Stomach (tissue), 9 donors: Measurements from ENCODE around the gene SLC35C1. TPM values are rescaled to one million over a fixed set of nuclear protein-coding genes. Genes with fewer than 3 reads are reported as not detected.

ENCODE experiments used
- DNase-seq, 2 donors: peaks; one replicate each; pipeline versions ENCODE4 v3.0.0 to v3.0.0-alpha.2; 2013 to 2019
- H3K27ac ChIP-seq, 5 donors: fragments of 200-600 bp in 4 of 5; sonication (generic) in 4 of 5; one replicate each; pipeline ENCODE4 v1.5.1; 2013 to 2019; ENCODE audit warnings: mild to moderate bottlenecking in 1 of 5, moderate library complexity in 1 of 5
- H3K27me3 ChIP-seq, 3 donors: fragments of 200-600 bp; sonication (generic); one replicate each; pipeline ENCODE4 v1.5.1; 2017 to 2019; ENCODE audit warnings: mixed run types in 1 of 3
- H3K36me3 ChIP-seq, 4 donors: fragments of 200-600 bp; sonication (generic); 1 replicate in 3 of 4; 2 replicates in 1 of 4; pipeline ENCODE4 v1.5.1; 2016 to 2019
- H3K4me1 ChIP-seq, 4 donors: fragments of 200-600 bp; sonication (generic); one replicate each; pipeline ENCODE4 v1.5.1; 2016 to 2019
- H3K4me3 ChIP-seq, 4 donors: fragments of 200-600 bp; sonication (generic) in 3 of 4; one replicate each; pipeline ENCODE4 v1.5.1; 2016 to 2019; ENCODE audit warnings: mild to moderate bottlenecking in 1 of 4
- H3K9me3 ChIP-seq, 4 donors: fragments of 200-600 bp; sonication (generic); one replicate each; pipeline ENCODE4 v1.5.1; 2016 to 2019
- CTCF ChIP-seq, 7 experiments: fragments of 450-650 bp in 4 of 7; fragments of 200-600 bp in 3 of 7; sonication (generic) in 3 of 7; IDR thresholded peaks; one replicate each; pipeline ENCODE4 v1.5.1; 2016 to 2019; ENCODE audit warnings: antibody characterized with exemption in 7 of 7, control low read depth in 2 of 7, mild to moderate bottlenecking in 1 of 7
- EP300 ChIP-seq: sonication (generic); formaldehyde crosslinking; IDR thresholded peaks from one replicate; pipeline ENCODE4 v1.6.1; 2017; ENCODE audit warnings: antibody characterized with exemption
- POLR2A ChIP-seq, 4 donors: fragments of 450-650 bp; IDR thresholded peaks; one replicate each; pipeline ENCODE4 v1.6.1; 2016; ENCODE audit warnings: antibody characterized with exemption in 4 of 4, control low read depth in 2 of 4, mild to moderate bottlenecking in 1 of 4, moderate library complexity in 1 of 4
- POLR2AphosphoS5 ChIP-seq, 3 donors: sonication (generic); formaldehyde crosslinking; IDR thresholded peaks; one replicate each; pipeline ENCODE4 v1.6.1; 2016; ENCODE audit warnings: antibody characterized with exemption in 3 of 3
- WGBS, 5 donors: extraction: QIAGEN DNeasy Blood & Tissue Kit in 3 of 5; methylation state at CpG; one replicate each; pipeline versions ENCODE4 v1.1.5 to v1.1.7; 2013 to 2018; 5-methylcytosine and 5-hydroxymethylcytosine counted together
- intact Hi-C: fragments of 100-400 bp; cut with DNase I; formaldehyde crosslinking; loops from one replicate; pipeline ENCODE4 v1.15.1; 2023; ENCODE audit warnings: low total_unique reads
- polyA plus RNA-seq, 3 donors: library from polyadenylated mRNA; stranded (reverse); fragments of 200-250 nt; gene quantifications; one replicate each; pipeline ENCODE4 v1.2.3, GENCODE V29; 2013
- total RNA-seq, 5 donors: library from RNA; depleted of rRNA; stranded (reverse); fragments of >200 nt; gene quantifications; one replicate each; pipeline versions ENCODE4 v1.1.0 to v1.2.3, GENCODE V29; 2014 to 2016
- donor health status: healthy with polysubstance abuse.
- donor health status: Bipolar disorder and iron deficiency.
- donor health status: healthy.

Gene SLC35C1
- total and polyA plus RNA-seq, 8 donors = 7.6 to 21.4 (median 9.4) TPM

- Histone ChIP-seq H3K36me3 (peaks cover 18 to 50% (median 46%) of the 10 kb centered on the region in 4 donors), H3K4me3 (no peak overlapping the region), H3K27me3 (no peaks in the 10 kb centered on the region), H3K9me3 (no peaks in the 10 kb centered on the region), H3K4me1 (peaks cover 31 to 47% (median 42%) of the 10 kb centered on the region in 4 donors), H3K27ac (no peak overlapping the region)
- intact Hi-C loops = no loop called here
- TF ChIP-seq POLR2A (IDR thresholded peaks at IDR 0.05) (no peak), CTCF (IDR thresholded peaks at IDR 0.05) (no peak), POLR2AphosphoS5 (IDR thresholded peaks at IDR 0.05) (no peak), EP300 (no peak)
- 79 to 86% (median 82%) methylated on average over 11 of the region's 11 CpGs for WGBS, 5 donors
- DNase-seq = no peak
These were observed 4.8 kb downstream of the SLC35C1 start for GRCh38 chr11:45809456-45810395.

- intact Hi-C loops = no loop called here
- TF ChIP-seq POLR2AphosphoS5 (IDR thresholded peaks at IDR 0.05) = no peak
- no peak for TF ChIP-seq POLR2A (IDR thresholded peaks at IDR 0.05)
- no peak for TF ChIP-seq CTCF (IDR thresholded peaks at IDR 0.05)
- TF ChIP-seq EP300 = no peak
- DNase-seq = no peak
- Histone ChIP-seq H3K9me3 (no peaks in the 10 kb centered on the region), H3K36me3 (peaks cover 18 to 50% (median 46%) of the 10 kb centered on the region in 4 donors), H3K4me1 (peaks cover 30 to 45% (median 39%) of the 10 kb centered on the region in 4 donors), H3K27me3 (no peaks in the 10 kb centered on the region), H3K4me3 (no peak overlapping the region), H3K27ac (no peak overlapping the region)
- WGBS, 5 donors = 91 to 94% (median 94%) methylated on average over 19 to 23 of the region's 23 CpGs
These were observed 5.6 kb downstream of the SLC35C1 start for GRCh38 chr11:45810431-45811108.

- Histone ChIP-seq H3K27me3 (no peaks in the 10 kb centered on the region), H3K36me3 (peaks cover 18 to 50% (median 46%) of the 10 kb centered on the region in 4 donors), H3K9me3 (no peaks in the 10 kb centered on the region), H3K4me1 (peaks cover 25 to 40% (median 34%) of the 10 kb centered on the region in 4 donors), H3K27ac (no peak overlapping the region), H3K4me3 (no peak overlapping the region)
- WGBS, 5 donors = 91 to 94% (median 94%) methylated on average over 13 to 17 of the region's 17 CpGs
- TF ChIP-seq EP300 = no peak
- intact Hi-C loops = no loop called here
- DNase-seq = no peak
These were observed 6.1 kb downstream of the SLC35C1 start for GRCh38 chr11:45811109-45811435.

GRCh38 chr11:45811571-45812290 lies 6.8 kb downstream of the SLC35C1 start:
- Histone ChIP-seq H3K4me3 (no peak overlapping the region), H3K9me3 (no peaks in the 10 kb centered on the region), H3K36me3 (peaks cover 18 to 50% (median 46%) of the 10 kb centered on the region in 4 donors), H3K4me1 (peaks cover 18 to 34% (median 28%) of the 10 kb centered on the region in 4 donors), H3K27ac (no peak overlapping the region), H3K27me3 (no peaks in the 10 kb centered on the region)
- TF ChIP-seq CTCF (IDR thresholded peaks at IDR 0.05) = no peak
- no peak for TF ChIP-seq EP300
- no peak for TF ChIP-seq POLR2AphosphoS5 (IDR thresholded peaks at IDR 0.05)
- no peak for TF ChIP-seq POLR2A (IDR thresholded peaks at IDR 0.05)
- intact Hi-C loops = no loop called here
- DNase-seq = no peak
- WGBS, 5 donors = 86 to 92% (median 91%) methylated on average over 8 of the region's 8 CpGs
